ENCODE measurements around the gene MAPK8IP3. TPM values are rescaled to one million over a fixed set of nuclear protein-coding genes. Genes with fewer than 3 reads are reported as not detected.

The MAPK8IP3 gene
- total RNA-seq, 1 donor from 2014 or later: 157 TPM

GRCh38 chr16:1754204-1754603 is 48.2 kb downstream of the MAPK8IP3 start:
- Mint-ChIP-seq H3K36me3 (ENCODE audit: insufficient read depth) (peaks cover 6% of the 10 kb centered on the region), H3K9me3 (ENCODE audit: low read depth) (no peaks in the 10 kb centered on the region), H3K4me3 (ENCODE audit: low read depth) (no peak overlapping the region), H3K27ac (peak overlapping the region; percentile 29), H3K27me3 (no peaks in the 10 kb centered on the region), H3K4me1 (ENCODE audit: low read depth) (peaks cover 5% of the 10 kb centered on the region)
- TF ChIP-seq CTCF (IDR thresholded peaks at IDR 0.05; ENCODE audit: unreplicated experiment): no peak
- DNase-seq (ENCODE audit: low spot score, unreplicated experiment): no peak

GRCh38 chr16:1757714-1758461 is 51.9 kb downstream of the MAPK8IP3 start:
- peaks cover 5% of the 10 kb centered on the region for H3K4me1 Mint-ChIP-seq (ENCODE audit: low read depth)
- no peaks in the 10 kb centered on the region for H3K9me3 Mint-ChIP-seq (ENCODE audit: low read depth)
- DNase-seq (ENCODE audit: low spot score, unreplicated experiment): no peak
- H3K27ac Mint-ChIP-seq: no peak overlapping the region
- no peak overlapping the region for H3K4me3 Mint-ChIP-seq (ENCODE audit: low read depth)
- no peaks in the 10 kb centered on the region for H3K27me3 Mint-ChIP-seq
- H3K36me3 Mint-ChIP-seq (ENCODE audit: insufficient read depth): peaks cover 6% of the 10 kb centered on the region
- TF ChIP-seq CTCF (IDR thresholded peaks at IDR 0.05; ENCODE audit: unreplicated experiment): no peak

- no peak for TF ChIP-seq CTCF (IDR thresholded peaks at IDR 0.05; ENCODE audit: unreplicated experiment)
- no peak overlapping the region for H3K27ac Mint-ChIP-seq
- no peak for DNase-seq (ENCODE audit: low spot score, unreplicated experiment)
- peaks cover 5% of the 10 kb centered on the region for H3K4me1 Mint-ChIP-seq (ENCODE audit: low read depth)
- no peak overlapping the region for H3K4me3 Mint-ChIP-seq (ENCODE audit: low read depth)
- no peaks in the 10 kb centered on the region for H3K27me3 Mint-ChIP-seq
- peaks cover 6% of the 10 kb centered on the region for H3K36me3 Mint-ChIP-seq (ENCODE audit: insufficient read depth)
- no peaks in the 10 kb centered on the region for H3K9me3 Mint-ChIP-seq (ENCODE audit: low read depth)
Observed at GRCh38 chr16:1758923-1759322, 52.9 kb downstream of the MAPK8IP3 start.

- Mint-ChIP-seq H3K4me1 (ENCODE audit: low read depth) (peaks cover 5% of the 10 kb centered on the region), H3K27me3 (no peaks in the 10 kb centered on the region), H3K4me3 (ENCODE audit: low read depth) (no peak overlapping the region), H3K36me3 (ENCODE audit: insufficient read depth) (peaks cover 4% of the 10 kb centered on the region), H3K27ac (no peak overlapping the region), H3K9me3 (ENCODE audit: low read depth) (no peaks in the 10 kb centered on the region)
- TF ChIP-seq CTCF (IDR thresholded peaks at IDR 0.05; ENCODE audit: unreplicated experiment): no peak
- DNase-seq (ENCODE audit: low spot score, unreplicated experiment): no peak
Observed at GRCh38 chr16:1759511-1759910, 53.5 kb downstream of the MAPK8IP3 start.

- Mint-ChIP-seq H3K27ac (no peak overlapping the region), H3K9me3 (ENCODE audit: low read depth) (no peaks in the 10 kb centered on the region), H3K27me3 (no peaks in the 10 kb centered on the region), H3K36me3 (ENCODE audit: insufficient read depth) (peaks cover 2% of the 10 kb centered on the region), H3K4me3 (ENCODE audit: low read depth) (no peak overlapping the region), H3K4me1 (ENCODE audit: low read depth) (peaks cover 5% of the 10 kb centered on the region)
- TF ChIP-seq CTCF (IDR thresholded peaks at IDR 0.05; ENCODE audit: unreplicated experiment): no peak
- DNase-seq (ENCODE audit: low spot score, unreplicated experiment): no peak
Observed at GRCh38 chr16:1760911-1761310, 54.9 kb downstream of the MAPK8IP3 start.
